HCEC 1CT (cell line): ENCODE measurements around the gene PLEKHA3.
"Not testable (repeated sequence)": the region's sequence is repeated elsewhere in the genome, so short reads cannot be mapped to it uniquely, and the experiment has no call there.

ENCODE experiments used
- DNase-seq: peaks from one replicate; pipeline ENCODE4 v3.0.0-alpha.2; 2017

The PLEKHA3 gene

GRCh38 chr2:178525460-178525859 lies 45.2 kb downstream of the PLEKHA3 start:
- not testable (repeated sequence) for DNase-seq

- DNase-seq = no peak
These were observed 46.0 kb downstream of the PLEKHA3 start for GRCh38 chr2:178526256-178526655.

- no peak for DNase-seq
These were observed 47.3 kb downstream of the PLEKHA3 start for GRCh38 chr2:178527592-178527991.

GRCh38 chr2:178528647-178529046 lies 48.4 kb downstream of the PLEKHA3 start:
- DNase-seq = no peak

- no peak for DNase-seq
These were observed 48.9 kb downstream of the PLEKHA3 start for GRCh38 chr2:178529194-178529593.

- no peak for DNase-seq
These were observed 49.9 kb downstream of the PLEKHA3 start for GRCh38 chr2:178530131-178530530.

GRCh38 chr2:178530625-178531142 lies 50.4 kb downstream of the PLEKHA3 start:
- DNase-seq = no peak

GRCh38 chr2:178531168-178531567 lies 50.9 kb downstream of the PLEKHA3 start:
- no peak for DNase-seq

GRCh38 chr2:178536037-178536436 lies 55.8 kb downstream of the PLEKHA3 start:
- no peak for DNase-seq

- DNase-seq = no peak
These were observed 61.9 kb downstream of the PLEKHA3 start for GRCh38 chr2:178542161-178542560.

GRCh38 chr2:178542569-178542968 lies 62.3 kb downstream of the PLEKHA3 start:
- no peak for DNase-seq

- no peak for DNase-seq
These were observed 70.1 kb downstream of the PLEKHA3 start for GRCh38 chr2:178550352-178550751.

- DNase-seq = peak; percentile 86
These were observed 72.8 kb downstream of the PLEKHA3 start for GRCh38 chr2:178553047-178553446.
